Smooth muscle cell (in vitro differentiated cells): ENCODE measurements around the gene IFRD1. TPM values are rescaled to one million over a fixed set of nuclear protein-coding genes. Genes with fewer than 3 reads are reported as not detected.

Source experiments
- DNase-seq: peaks from one replicate; lab custom pipeline; 2025; ENCODE audit not compliant: unreplicated experiment; lab: John Stamatoyannopoulos, UW
- H2AFZ ChIP-seq: fragments of 200-600 bp; sonication (generic); 2 replicates; pipeline ENCODE4 v1.6.0; 2016; ENCODE audit warnings: antibody characterized with exemption, low read depth, mild to moderate bottlenecking
- H3F3A ChIP-seq: fragments of 200-600 bp; sonication (generic); 2 replicates; pipeline ENCODE4 v1.6.0; 2017; ENCODE audit warnings: antibody characterized with exemption, low read depth
- H3K27ac ChIP-seq: fragments of 200-600 bp; sonication (generic); 2 replicates; pipeline ENCODE4 v1.5.1; 2016; ENCODE audit warnings: low read depth, mild to moderate bottlenecking
- H3K27me3 ChIP-seq: fragments of 200-600 bp; sonication (generic); 2 replicates; pipeline ENCODE4 v1.6.1; 2016; ENCODE audit warnings: low read depth, mild to moderate bottlenecking
- H3K36me3 ChIP-seq: fragments of 200-600 bp; sonication (generic); 2 replicates; pipeline ENCODE4 v1.5.1; 2016; ENCODE audit warnings: low read depth
- H3K4me1 ChIP-seq: fragments of 200-600 bp; sonication (generic); 2 replicates; pipeline ENCODE4 v1.5.1; 2016; ENCODE audit warnings: low read depth
- H3K4me2 ChIP-seq: fragments of 200-600 bp; sonication (generic); 2 replicates; pipeline ENCODE4 v1.6.0; 2016; ENCODE audit warnings: mild to moderate bottlenecking
- H3K4me3 ChIP-seq: fragments of 200-600 bp; sonication (generic); 2 replicates; pipeline ENCODE4 v1.5.1; 2016; ENCODE audit warnings: mild to moderate bottlenecking
- H3K79me2 ChIP-seq: fragments of 200-600 bp; sonication (generic); 2 replicates; pipeline ENCODE4 v1.6.0; 2016; ENCODE audit warnings: low read depth, mild to moderate bottlenecking
- H3K9ac ChIP-seq: fragments of 200-600 bp; sonication (generic); 2 replicates; pipeline ENCODE4 v1.6.0; 2016; ENCODE audit warnings: low read depth
- H3K9me3 ChIP-seq: fragments of 200-600 bp; sonication (generic); replicated peaks from 2 replicates; pipeline ENCODE4 v1.5.1; 2016; ENCODE audit warnings: low read depth
- H4K20me1 ChIP-seq: fragments of 200-600 bp; sonication (generic); 2 replicates; pipeline ENCODE4 v1.6.0; 2016; ENCODE audit warnings: low read depth
- WGBS: methylation state at CpG from one replicate; pipeline ENCODE4 v1.1.7; 2016; ENCODE audit warnings: low lambda C conversion rate; 5-methylcytosine and 5-hydroxymethylcytosine counted together
- polyA plus RNA-seq: library from polyadenylated mRNA; unstranded; fragments of >200 nt; fragmentation: Nextera tagmentation; extraction: Ambion mirVana; gene quantifications from 2 replicates; pipeline ENCODE4 v1.2.1, GENCODE V29; 2016
- total RNA-seq: library from RNA; depleted of rRNA; stranded (reverse); fragments of >200 nt; gene quantifications from 2 replicates; pipeline ENCODE4 v1.2.3, GENCODE V29; 2014
- TF ChIP-seq, protein P1 (sequence below): fragments of 200-600 bp; sonication (generic); IDR thresholded peaks from 2 replicates; pipeline ENCODE4 v1.5.1; 2017; ENCODE audit warnings: borderline replicate concordance, mild to moderate bottlenecking, antibody characterized with exemption; ENCODE audit not compliant: insufficient read depth, poor library complexity, severe bottlenecking

IFRD1 gene
- total and polyA plus RNA-seq, 2 experiments from 2014 or later, result 70.5 to 150 TPM

DNA sequence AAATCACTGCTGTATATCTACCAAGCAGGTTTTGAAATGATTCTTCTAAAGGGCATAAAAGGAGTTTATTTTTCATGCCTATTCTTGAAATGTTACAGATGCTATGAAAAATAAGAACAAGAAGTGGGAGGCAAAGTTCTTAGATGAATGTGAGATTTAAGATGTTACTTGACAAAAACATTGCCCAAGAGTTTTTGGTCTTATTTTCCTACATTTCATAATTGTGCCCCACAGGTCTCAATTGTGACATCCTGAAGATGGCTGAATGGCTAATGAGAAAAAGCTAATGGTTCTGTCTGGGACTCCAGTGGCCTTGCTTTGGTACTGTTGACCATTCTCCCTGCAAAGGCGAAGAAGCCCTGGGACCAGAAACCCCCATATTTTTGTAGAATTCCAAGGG is 43.0 kb upstream of the IFRD1 start:
- Histone ChIP-seq H4K20me1 (no peaks in the 10 kb centered on the region), H3K4me3 (no peak overlapping the region), H3K27me3 (peaks cover 6% of the 10 kb centered on the region), H2AFZ (no peak overlapping the region), H3K9ac (no peak overlapping the region), H3K4me1 (no peaks in the 10 kb centered on the region), H3F3A (no peaks in the 10 kb centered on the region), H3K79me2 (no peaks in the 10 kb centered on the region), H3K4me2 (no peak overlapping the region), H3K36me3 (no peaks in the 10 kb centered on the region), H3K27ac (no peak overlapping the region), H3K9me3 (no peaks in the 10 kb centered on the region)
- WGBS, result 97% methylated on average over 1 of the region's 1 CpG
- no peak for DNase-seq
- TF ChIP-seq, protein P1, sequence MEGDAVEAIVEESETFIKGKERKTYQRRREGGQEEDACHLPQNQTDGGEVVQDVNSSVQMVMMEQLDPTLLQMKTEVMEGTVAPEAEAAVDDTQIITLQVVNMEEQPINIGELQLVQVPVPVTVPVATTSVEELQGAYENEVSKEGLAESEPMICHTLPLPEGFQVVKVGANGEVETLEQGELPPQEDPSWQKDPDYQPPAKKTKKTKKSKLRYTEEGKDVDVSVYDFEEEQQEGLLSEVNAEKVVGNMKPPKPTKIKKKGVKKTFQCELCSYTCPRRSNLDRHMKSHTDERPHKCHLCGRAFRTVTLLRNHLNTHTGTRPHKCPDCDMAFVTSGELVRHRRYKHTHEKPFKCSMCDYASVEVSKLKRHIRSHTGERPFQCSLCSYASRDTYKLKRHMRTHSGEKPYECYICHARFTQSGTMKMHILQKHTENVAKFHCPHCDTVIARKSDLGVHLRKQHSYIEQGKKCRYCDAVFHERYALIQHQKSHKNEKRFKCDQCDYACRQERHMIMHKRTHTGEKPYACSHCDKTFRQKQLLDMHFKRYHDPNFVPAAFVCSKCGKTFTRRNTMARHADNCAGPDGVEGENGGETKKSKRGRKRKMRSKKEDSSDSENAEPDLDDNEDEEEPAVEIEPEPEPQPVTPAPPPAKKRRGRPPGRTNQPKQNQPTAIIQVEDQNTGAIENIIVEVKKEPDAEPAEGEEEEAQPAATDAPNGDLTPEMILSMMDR, result no peak

GRCh38 chr7:112410092-112410491 is 40.2 kb upstream of the IFRD1 start:
- no peak overlapping the region for H3K9ac ChIP-seq
- no peak for DNase-seq
- WGBS, result 31% methylated on average over 1 of the region's 1 CpG

DNA sequence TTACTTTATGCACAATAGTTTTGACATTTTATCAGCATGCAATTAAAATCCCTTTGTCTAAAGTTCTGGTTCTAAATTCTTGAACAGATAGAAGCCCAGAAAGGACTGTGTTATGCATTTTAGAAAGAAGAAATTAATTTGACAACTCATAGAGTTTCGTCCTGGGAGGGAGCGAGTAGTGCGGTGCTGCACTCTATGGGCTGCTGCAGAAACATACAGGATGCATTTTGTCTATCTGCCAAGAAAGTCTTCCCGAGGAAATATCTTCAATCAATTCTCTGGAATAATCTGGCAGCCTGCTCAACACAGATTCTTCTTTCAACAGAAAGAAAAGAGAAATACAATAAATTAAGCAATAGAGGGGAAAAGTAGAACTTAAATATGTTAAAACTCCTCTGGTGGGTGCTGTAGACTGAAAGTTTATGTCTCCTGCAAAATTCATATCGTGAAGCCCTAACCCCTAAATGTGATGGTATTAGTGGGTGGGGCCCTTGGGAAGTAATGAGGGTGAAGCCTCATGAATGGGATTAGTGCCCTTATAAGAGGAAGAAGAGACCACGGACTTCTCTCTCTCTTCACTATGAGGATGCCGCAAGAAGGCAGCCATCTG is 39.0 kb upstream of the IFRD1 start:
- H3K79me2 ChIP-seq, result no peaks in the 10 kb centered on the region
- H3K36me3 ChIP-seq, result no peaks in the 10 kb centered on the region
- H3F3A ChIP-seq, result no peaks in the 10 kb centered on the region
- no peaks in the 10 kb centered on the region for H3K4me1 ChIP-seq
- no peak overlapping the region for H2AFZ ChIP-seq
- H3K9me3 ChIP-seq, result no peaks in the 10 kb centered on the region
- H4K20me1 ChIP-seq, result no peaks in the 10 kb centered on the region
- no peak overlapping the region for H3K9ac ChIP-seq
- H3K4me3 ChIP-seq, result no peak overlapping the region
- no peak overlapping the region for H3K4me2 ChIP-seq
- TF ChIP-seq, protein P1, result peak; percentile 42
- no peak overlapping the region for H3K27ac ChIP-seq
- DNase-seq, result no peak
- H3K27me3 ChIP-seq, result peaks cover 7% of the 10 kb centered on the region
- WGBS, result 72% methylated on average over 7 of the region's 7 CpGs

More at GRCh38 chr7:112410092-112410491, 40.2 kb upstream of the IFRD1 start:
- Histone ChIP-seq H3K27me3 (peaks cover 7% of the 10 kb centered on the region), H3K4me3 (no peak overlapping the region), H4K20me1 (no peaks in the 10 kb centered on the region), H3K27ac (no peak overlapping the region), H3K9me3 (no peaks in the 10 kb centered on the region), H3K4me1 (no peaks in the 10 kb centered on the region), H3K36me3 (no peaks in the 10 kb centered on the region), H3F3A (no peaks in the 10 kb centered on the region), H3K4me2 (peak overlapping the region; percentile 27), H3K79me2 (no peaks in the 10 kb centered on the region), H2AFZ (no peak overlapping the region)
- TF ChIP-seq, protein P1, result no peak
